CD8-positive, alpha-beta memory T cell (primary cell): ENCODE measurements around the gene MCC. TPM values are rescaled to one million over a fixed set of nuclear protein-coding genes. Genes with fewer than 3 reads are reported as not detected.
A peak's percentile ranks its signal among the peaks of the same experiment; 100 is the strongest.

Experiments used
- CTCF ChIA-PET: fragments of 350-600 bp; sonication (Branson Sonifier 250); formaldehyde crosslinking; loops from one replicate; lab custom pipeline; 2021; ENCODE audit warnings: antibody characterized with exemption; lab: Charles Lee
- POLR2A ChIA-PET: fragments of 350-600 bp; sonication (Branson Sonifier 250); formaldehyde crosslinking; loops from one replicate; lab custom pipeline; 2021; ENCODE audit warnings: antibody characterized with exemption; lab: Charles Lee
- DNase-seq, 5 donors: peaks; one replicate each; pipeline versions ENCODE4 v3.0.0 to v3.0.0-alpha.2; 2020 to 2022; ENCODE audit warnings: mixed read lengths in 1 of 5
- H3K27ac ChIP-seq: one replicate; pipeline ENCODE4 v1.7.0; 2013; ENCODE audit warnings: low read depth, mild to moderate bottlenecking, low read length, moderate library complexity
- H3K27me3 ChIP-seq: 2 replicates; pipeline ENCODE4 v1.7.0; 2013; ENCODE audit warnings: low read length, mild to moderate bottlenecking; ENCODE audit not compliant: insufficient read depth, poor library complexity, severe bottlenecking
- H3K36me3 ChIP-seq: 2 replicates; pipeline ENCODE4 v1.7.0; 2013; ENCODE audit warnings: mild to moderate bottlenecking, low read length, moderate library complexity; ENCODE audit not compliant: insufficient read depth
- H3K4me1 ChIP-seq: 2 replicates; pipeline ENCODE4 v1.7.0; 2013; ENCODE audit warnings: mild to moderate bottlenecking, low read length, moderate library complexity; ENCODE audit not compliant: insufficient read depth
- H3K4me3 ChIP-seq: 2 replicates; pipeline ENCODE4 v1.7.0; 2013; ENCODE audit warnings: mild to moderate bottlenecking, low read length
- H3K9me3 ChIP-seq: 2 replicates; pipeline ENCODE4 v1.7.0; 2013; ENCODE audit warnings: mild to moderate bottlenecking, low read length
- H3K27ac Mint-ChIP-seq, 8 donors: one replicate each; pipeline ENCODE4 v1.8.0; 2020 to 2021; ENCODE audit warnings: mixed read lengths in 8 of 8, mild to moderate bottlenecking in 6 of 8, inconsistent platforms in 3 of 8, moderate library complexity in 3 of 8
- H3K27me3 Mint-ChIP-seq, 2 donors: one replicate each; pipeline ENCODE4 v1.8.0; 2020 to 2021; ENCODE audit warnings: mixed read lengths in 2 of 2, mild to moderate bottlenecking in 1 of 2, moderate library complexity in 1 of 2
- H3K36me3 Mint-ChIP-seq, 3 donors: one replicate each; pipeline ENCODE4 v1.8.0; 2020 to 2021; ENCODE audit warnings: mixed read lengths in 3 of 3, inconsistent platforms in 1 of 3, mild to moderate bottlenecking in 1 of 3
- H3K4me1 Mint-ChIP-seq, 3 donors: one replicate each; pipeline ENCODE4 v1.8.0; 2020 to 2021; ENCODE audit warnings: mixed read lengths in 3 of 3, inconsistent platforms in 1 of 3, mild to moderate bottlenecking in 1 of 3
- H3K4me3 Mint-ChIP-seq, 7 donors: one replicate each; pipeline ENCODE4 v1.8.0; 2020 to 2021; ENCODE audit warnings: mixed read lengths in 7 of 7, mild to moderate bottlenecking in 6 of 7, moderate library complexity in 4 of 7, inconsistent platforms in 2 of 7
- H3K9me3 Mint-ChIP-seq, 5 donors: one replicate each; pipeline ENCODE4 v1.8.0; 2020 to 2022; ENCODE audit warnings: mixed read lengths in 5 of 5, mild to moderate bottlenecking in 3 of 5, moderate library complexity in 2 of 5, inconsistent platforms in 1 of 5
- polyA plus RNA-seq: library from polyadenylated mRNA; unstranded; fragments of 300-500 nt; fragmentation: Illumina TruSeq; gene quantifications from one replicate; pipeline ENCODE4 v1.2.3, GENCODE V29; 2021
- total RNA-seq, 2 experiments: library from RNA; stranded (reverse); gene quantifications; one replicate each; pipeline ENCODE4 v1.2.3, GENCODE V29; 2021

The MCC gene
- total and polyA plus RNA-seq, 3 experiments from 2014 or later, result 4.2 to 5.4 (median 4.9) TPM

DNA sequence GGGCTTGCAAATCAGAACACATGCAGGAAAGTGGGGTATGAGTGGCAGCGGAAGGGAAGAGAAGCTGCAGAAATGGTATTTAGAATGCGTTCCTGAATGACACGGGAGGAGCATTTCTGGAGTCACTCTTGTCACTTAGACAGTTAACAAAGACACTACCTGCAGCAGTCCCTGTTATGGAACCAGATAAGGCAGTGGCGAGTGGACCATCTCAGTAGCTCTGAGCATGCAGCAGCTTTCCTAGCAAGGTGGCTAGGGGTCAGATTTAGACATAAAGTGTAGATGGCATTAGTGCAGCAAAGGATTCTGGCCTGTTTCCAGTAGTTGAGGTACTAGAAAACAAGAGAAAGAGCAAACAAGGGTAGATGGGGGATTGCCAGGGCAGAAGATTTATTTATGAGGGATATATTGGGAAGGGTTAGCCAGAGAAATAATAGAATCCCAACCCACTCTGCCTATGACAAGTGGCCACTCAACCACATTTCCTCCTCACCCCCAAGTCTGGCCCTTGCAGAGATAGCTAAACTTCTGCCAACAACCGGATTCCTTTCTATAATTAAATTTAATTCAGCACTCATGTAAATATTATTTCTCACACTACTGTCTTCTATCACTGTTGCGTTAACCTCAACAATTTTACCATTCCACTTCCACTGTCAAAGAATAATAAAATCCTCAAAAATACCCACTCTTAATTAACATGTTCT is 310.0 kb downstream of the MCC start:
- no peaks in the 10 kb centered on the region for H3K9me3 ChIP-seq
- POLR2A ChIA-PET, result no interaction called here
- no peak overlapping the region for H3K27ac Mint-ChIP-seq
- H3K9me3 Mint-ChIP-seq, result no peaks in the 10 kb centered on the region
- no peaks in the 10 kb centered on the region for H3K27me3 ChIP-seq
- no peak for DNase-seq
- H3K36me3 ChIP-seq, result no peaks in the 10 kb centered on the region
- CTCF ChIA-PET, result no interaction called here
- H3K4me1 Mint-ChIP-seq, result peaks cover 12 to 17% (median 17%) of the 10 kb centered on the region in 3 donors
- no peaks in the 10 kb centered on the region for H3K4me1 ChIP-seq
- H3K36me3 Mint-ChIP-seq, result peaks cover 0 to 3% (median 2%) of the 10 kb centered on the region in 3 donors
- H3K27ac ChIP-seq, result no peak overlapping the region
- peaks cover 2 to 5% of the 10 kb centered on the region in 2 donors for H3K27me3 Mint-ChIP-seq
- H3K4me3 Mint-ChIP-seq, result no peak overlapping the region
- no peak overlapping the region for H3K4me3 ChIP-seq

DNA sequence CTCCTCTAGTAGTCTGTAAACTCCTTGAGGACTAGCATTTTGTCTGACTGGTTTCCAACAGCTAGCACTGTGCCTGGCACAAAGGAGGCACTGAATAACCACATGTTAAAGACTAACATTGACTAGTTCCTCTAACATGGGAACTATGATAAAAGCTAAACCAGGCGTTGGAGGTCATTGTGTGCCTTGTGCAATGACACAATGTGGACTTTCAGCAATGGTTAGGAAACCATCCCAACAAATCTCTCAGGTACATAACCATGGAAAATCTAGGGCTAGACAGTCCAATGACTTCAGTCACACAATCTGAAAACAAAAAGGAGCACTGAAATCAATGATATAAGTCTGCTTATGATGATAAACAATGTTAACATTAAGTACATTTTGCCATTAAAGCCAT is 311.0 kb downstream of the MCC start:
- peaks cover 10 to 12% (median 10%) of the 10 kb centered on the region in 3 donors for H3K4me1 Mint-ChIP-seq
- Histone ChIP-seq H3K27me3 (no peaks in the 10 kb centered on the region), H3K4me3 (no peak overlapping the region), H3K4me1 (no peaks in the 10 kb centered on the region), H3K27ac (no peak overlapping the region), H3K9me3 (no peaks in the 10 kb centered on the region), H3K36me3 (no peaks in the 10 kb centered on the region)
- peaks cover 2 to 5% of the 10 kb centered on the region in 2 donors for H3K27me3 Mint-ChIP-seq
- no peak overlapping the region for H3K27ac Mint-ChIP-seq
- no peaks in the 10 kb centered on the region for H3K9me3 Mint-ChIP-seq
- no peak for DNase-seq
- no peak overlapping the region for H3K4me3 Mint-ChIP-seq
- POLR2A ChIA-PET, result no interaction called here
- peaks cover 0 to 3% (median 2%) of the 10 kb centered on the region in 3 donors for H3K36me3 Mint-ChIP-seq
- CTCF ChIA-PET, result no interaction called here

DNA sequence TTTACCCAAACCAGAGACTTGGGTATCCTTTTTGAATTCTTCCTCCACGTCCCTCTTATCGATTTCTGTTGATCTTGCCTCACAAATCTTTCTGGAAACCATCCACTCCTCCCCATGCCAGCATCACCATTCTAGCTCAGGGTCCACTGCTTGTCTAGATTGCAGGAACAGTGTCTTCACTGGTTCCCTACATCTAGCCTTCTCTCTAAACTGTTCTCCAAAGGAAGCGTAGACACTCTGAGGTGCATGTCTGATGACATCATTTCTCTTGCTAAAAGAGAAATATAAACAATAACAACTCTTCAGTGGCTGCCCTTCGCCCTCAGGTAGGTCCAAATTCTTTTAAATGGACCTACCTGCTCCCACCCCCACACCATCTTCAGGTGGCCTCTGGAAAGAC is 311.5 kb downstream of the MCC start:
- H3K36me3 ChIP-seq, result no peaks in the 10 kb centered on the region
- CTCF ChIA-PET, result no interaction called here

DNA sequence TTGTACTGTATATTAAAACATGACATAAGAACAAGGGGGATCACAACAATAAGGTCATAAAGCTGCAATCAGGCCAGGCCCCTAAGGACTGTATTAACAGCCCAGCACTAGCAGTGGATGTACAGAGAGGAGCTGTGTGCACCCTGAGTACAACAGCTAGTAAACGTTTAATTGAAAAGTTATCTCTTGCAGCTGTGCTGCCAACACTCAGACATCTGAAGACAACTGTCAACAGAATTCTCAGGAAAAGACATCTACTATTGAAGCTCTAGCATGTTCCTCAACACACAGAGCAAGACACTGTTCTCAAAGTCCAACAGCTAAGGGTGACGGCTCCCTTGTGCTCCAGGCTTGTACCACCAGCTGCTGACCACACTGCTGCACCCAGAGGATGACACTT is 312.1 kb downstream of the MCC start:
- CTCF ChIA-PET, result no interaction called here
- H3K36me3 Mint-ChIP-seq, result peaks cover 0 to 3% (median 2%) of the 10 kb centered on the region in 3 donors
- H3K4me1 ChIP-seq, result no peaks in the 10 kb centered on the region
- H3K9me3 ChIP-seq, result no peaks in the 10 kb centered on the region
- no peak overlapping the region for H3K27ac ChIP-seq
- no peak for DNase-seq
- no peak overlapping the region for H3K4me3 ChIP-seq
- H3K27me3 ChIP-seq, result no peaks in the 10 kb centered on the region
- H3K27me3 Mint-ChIP-seq, result peaks cover 2 to 5% of the 10 kb centered on the region in 2 donors
- no peaks in the 10 kb centered on the region for H3K36me3 ChIP-seq
- POLR2A ChIA-PET, result no interaction called here
- no peaks in the 10 kb centered on the region for H3K9me3 Mint-ChIP-seq
- peaks cover 0 to 2% (median under 1%) of the 10 kb centered on the region in 3 donors for H3K4me1 Mint-ChIP-seq
- no peak overlapping the region for H3K27ac Mint-ChIP-seq
- H3K4me3 Mint-ChIP-seq, result no peak overlapping the region

More for the DNA sequence above, 311.5 kb downstream of the MCC start:
- Histone ChIP-seq H3K4me3 (no peak overlapping the region), H3K4me1 (no peaks in the 10 kb centered on the region), H3K27ac (no peak overlapping the region), H3K27me3 (no peaks in the 10 kb centered on the region), H3K9me3 (no peaks in the 10 kb centered on the region)
- peaks cover 0 to 3% (median 2%) of the 10 kb centered on the region in 3 donors for H3K36me3 Mint-ChIP-seq
- DNase-seq, result no peak
- H3K4me3 Mint-ChIP-seq, result no peak overlapping the region
- peaks cover 2 to 5% of the 10 kb centered on the region in 2 donors for H3K27me3 Mint-ChIP-seq
- POLR2A ChIA-PET, result no interaction called here
- H3K27ac Mint-ChIP-seq, result peak overlapping the region in 1 of 8 donors; percentile 2
- H3K9me3 Mint-ChIP-seq, result no peaks in the 10 kb centered on the region
- H3K4me1 Mint-ChIP-seq, result peaks cover 5 to 7% (median 6%) of the 10 kb centered on the region in 3 donors

DNA sequence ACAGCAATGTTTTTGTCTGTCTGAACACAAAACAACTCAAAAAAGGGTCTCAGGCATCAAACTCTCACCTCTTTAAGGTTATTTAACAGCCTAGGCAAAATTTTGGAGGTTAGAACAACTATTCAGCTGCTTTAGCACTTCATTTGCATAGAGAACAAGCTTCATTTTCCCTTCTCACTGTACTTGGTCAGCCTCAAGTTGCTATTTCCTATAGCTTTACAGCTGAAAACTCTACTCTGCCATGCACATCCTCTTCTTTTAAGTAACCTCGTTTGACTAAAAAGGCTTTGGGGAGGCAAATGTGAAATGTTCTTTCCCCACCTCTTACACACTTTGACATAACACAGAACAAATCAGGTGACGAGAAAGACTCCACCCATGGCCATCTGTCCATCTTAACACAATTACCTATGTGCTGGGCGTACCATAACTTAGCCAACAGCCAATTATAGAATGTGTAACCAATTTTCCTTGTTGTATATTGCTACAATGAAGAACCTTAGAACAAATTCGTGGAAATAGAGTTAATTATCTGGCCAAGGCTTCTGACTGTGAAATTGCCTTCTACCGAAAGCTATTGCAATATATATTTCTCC is 315.9 kb downstream of the MCC start:
- DNase-seq, result no peak
- H3K4me3 ChIP-seq, result no peak overlapping the region
- no peaks in the 10 kb centered on the region for H3K9me3 ChIP-seq
- Mint-ChIP-seq H3K36me3 (peaks cover 0 to 3% (median 2%) of the 10 kb centered on the region in 3 donors), H3K27me3 (peaks cover 4 to 5% of the 10 kb centered on the region in 2 donors), H3K27ac (no peak overlapping the region), H3K9me3 (no peaks in the 10 kb centered on the region), H3K4me1 (no peaks in the 10 kb centered on the region), H3K4me3 (no peak overlapping the region)
- no peaks in the 10 kb centered on the region for H3K36me3 ChIP-seq
- H3K27ac ChIP-seq, result no peak overlapping the region
- H3K4me1 ChIP-seq, result no peaks in the 10 kb centered on the region
- peaks cover 4% of the 10 kb centered on the region for H3K27me3 ChIP-seq
- POLR2A ChIA-PET, result no interaction called here
- CTCF ChIA-PET, result interaction anchor here (0.8 kb wide), 1 partner anchor 11 kb away, joined by 3 read pairs; no protein-coding TSS in a partner anchor

- DNase-seq, result no peak
- Histone ChIP-seq H3K36me3 (no peaks in the 10 kb centered on the region), H3K27ac (no peak overlapping the region), H3K27me3 (peaks cover 4% of the 10 kb centered on the region), H3K4me3 (no peak overlapping the region), H3K9me3 (no peaks in the 10 kb centered on the region), H3K4me1 (no peaks in the 10 kb centered on the region)
- H3K4me1 Mint-ChIP-seq, result no peaks in the 10 kb centered on the region
- peak overlapping the region in 1 of 8 donors; percentile 6 for H3K27ac Mint-ChIP-seq
- H3K27me3 Mint-ChIP-seq, result peaks cover 2 to 4% of the 10 kb centered on the region in 2 donors
- POLR2A ChIA-PET, result no interaction called here
- H3K9me3 Mint-ChIP-seq, result no peaks in the 10 kb centered on the region
- peaks cover 0 to 3% (median 2%) of the 10 kb centered on the region in 3 donors for H3K36me3 Mint-ChIP-seq
- CTCF ChIA-PET, result interaction anchor here (0.8 kb wide), 1 partner anchor 12 kb away, joined by 3 read pairs; no protein-coding TSS in a partner anchor
- no peak overlapping the region for H3K4me3 Mint-ChIP-seq
Measured at GRCh38 chr5:113171520-113171919, 316.7 kb downstream of the MCC start.

DNA sequence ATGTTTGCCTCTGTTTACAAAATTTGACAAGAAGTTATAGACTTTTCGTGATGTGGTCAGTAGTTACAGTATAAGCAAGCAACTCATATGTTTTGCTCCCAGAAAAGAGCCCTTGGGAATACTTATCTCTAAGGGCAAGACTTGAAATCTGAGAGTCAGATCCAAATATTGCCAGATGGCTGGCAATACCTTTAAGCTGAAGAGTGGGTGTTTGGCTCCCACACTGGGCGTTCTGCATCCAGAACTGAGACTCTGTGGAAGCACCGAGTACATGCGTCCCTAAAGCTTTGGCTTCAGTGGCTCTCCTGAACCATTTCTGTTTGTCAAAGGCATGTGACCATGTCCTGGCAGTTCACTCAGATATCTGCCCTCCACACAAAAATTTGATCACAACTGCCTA is 317.5 kb downstream of the MCC start:
- Mint-ChIP-seq H3K36me3 (peaks cover 0 to 3% (median 2%) of the 10 kb centered on the region in 3 donors), H3K27me3 (peaks cover 0 to 4% of the 10 kb centered on the region in 2 donors), H3K4me1 (no peaks in the 10 kb centered on the region), H3K27ac (no peak overlapping the region), H3K4me3 (no peak overlapping the region), H3K9me3 (no peaks in the 10 kb centered on the region)
- ChIA-PET CTCF (no interaction called here), POLR2A (no interaction called here)
- DNase-seq, result no peak
- H3K27me3 ChIP-seq, result peaks cover 4% of the 10 kb centered on the region
- no peak overlapping the region for H3K27ac ChIP-seq
- H3K9me3 ChIP-seq, result no peaks in the 10 kb centered on the region
- H3K36me3 ChIP-seq, result no peaks in the 10 kb centered on the region
- H3K4me3 ChIP-seq, result no peak overlapping the region
- no peaks in the 10 kb centered on the region for H3K4me1 ChIP-seq

GRCh38 chr5:113169720-113170119 is 318.5 kb downstream of the MCC start:
- no peak overlapping the region for H3K27ac ChIP-seq
- no peaks in the 10 kb centered on the region for H3K4me1 ChIP-seq
- DNase-seq, result no peak
- Mint-ChIP-seq H3K27me3 (peaks cover 0 to 4% of the 10 kb centered on the region in 2 donors), H3K27ac (peak overlapping the region in 1 of 8 donors; percentile 5), H3K4me3 (no peak overlapping the region), H3K36me3 (peaks cover 0 to 2% (median 0%) of the 10 kb centered on the region in 3 donors), H3K9me3 (no peaks in the 10 kb centered on the region), H3K4me1 (peaks cover 0 to 2% (median 0%) of the 10 kb centered on the region in 3 donors)
- H3K36me3 ChIP-seq, result no peaks in the 10 kb centered on the region
- CTCF ChIA-PET, result interaction anchor here (1.1 kb wide), 1 partner anchor 9 kb away, joined by 3 read pairs; no protein-coding TSS in a partner anchor
- no peaks in the 10 kb centered on the region for H3K9me3 ChIP-seq
- POLR2A ChIA-PET, result no interaction called here
- peaks cover 4% of the 10 kb centered on the region for H3K27me3 ChIP-seq
- no peak overlapping the region for H3K4me3 ChIP-seq
